GM12874 (cell line): Measurements from ENCODE around the gene ELK3.

ENCODE experiments used
- CTCF ChIP-seq: IDR thresholded peaks from 2 replicates; pipeline ENCODE4 v1.5.1; 2011; ENCODE audit warnings: low read depth, mild to moderate bottlenecking, control low read depth, low read length, moderate library complexity; ENCODE audit not compliant: insufficient read depth

ELK3 gene

GRCh38 chr12:96206936-96207662 is 12.9 kb downstream of the ELK3 start:
- TF ChIP-seq CTCF = no peak

GRCh38 chr12:96208346-96208745 is 14.2 kb downstream of the ELK3 start:
- no peak for TF ChIP-seq CTCF

GRCh38 chr12:96208801-96209549 is 14.8 kb downstream of the ELK3 start:
- TF ChIP-seq CTCF = no peak

- no peak for TF ChIP-seq CTCF
Observed at GRCh38 chr12:96210376-96211055, 16.3 kb downstream of the ELK3 start.

- TF ChIP-seq CTCF = no peak
Observed at GRCh38 chr12:96211988-96212387, 17.8 kb downstream of the ELK3 start.

GRCh38 chr12:96212456-96213375 is 18.5 kb downstream of the ELK3 start:
- TF ChIP-seq CTCF = no peak
